Measurements from ENCODE around the gene GTPBP1.

GTPBP1 gene

GRCh38 chr22:38705235-38706100 is at the start of gene GTPBP1:
Gene GTPBP1, plus strand, starts transcription at chr22:38705944. Its CDS starts 12 bp downstream, at chr22:38705956.
- DNase-seq (ENCODE audit: low read depth) = peak; percentile 100

GRCh38 chr22:38656256-38657044 is 49.3 kb upstream of the GTPBP1 start, which contains the start of the genes CBY1 and FAM227A:
Gene CBY1, plus strand, starts transcription at chr22:38656638. Its CDS starts 11,417 bp downstream, at chr22:38668055.
Gene FAM227A, minus strand, starts transcription at chr22:38656392. Its CDS starts 6,224 bp downstream, at chr22:38650168.
- DNase-seq (ENCODE audit: low read depth) = peak; percentile 60

- DNase-seq (ENCODE audit: low read depth) = no peak
Measured at GRCh38 chr22:38657045-38657909, 48.5 kb upstream of the GTPBP1 start.

GRCh38 chr22:38674888-38675287 is 30.9 kb upstream of the GTPBP1 start:
- DNase-seq (ENCODE audit: low read depth) = no peak

- DNase-seq (ENCODE audit: low read depth) = no peak
Measured at GRCh38 chr22:38675833-38676232, 29.9 kb upstream of the GTPBP1 start.

- peak; percentile 68 for DNase-seq (ENCODE audit: low read depth)
Measured at GRCh38 chr22:38681582-38682335, 24.0 kb upstream of the GTPBP1 start, which contains the start of gene TOMM22. Gene TOMM22, plus strand, starts transcription at chr22:38681957. Its CDS starts 22 bp downstream, at chr22:38681979.

- no peak for DNase-seq (ENCODE audit: low read depth)
Measured at GRCh38 chr22:38684895-38685294, 20.8 kb upstream of the GTPBP1 start.

- no peak for DNase-seq (ENCODE audit: low read depth)
Measured at GRCh38 chr22:38685761-38686160, 20.0 kb upstream of the GTPBP1 start.

GRCh38 chr22:38689651-38690050 is 16.1 kb upstream of the GTPBP1 start:
- no peak for DNase-seq (ENCODE audit: low read depth)

- DNase-seq (ENCODE audit: low read depth) = no peak
Measured at GRCh38 chr22:38694049-38694448, 11.7 kb upstream of the GTPBP1 start.

- DNase-seq (ENCODE audit: low read depth) = no peak
Measured at GRCh38 chr22:38694940-38695339, 10.8 kb upstream of the GTPBP1 start.

- DNase-seq (ENCODE audit: low read depth) = peak; percentile 72
Measured at GRCh38 chr22:38696606-38697424, 8.9 kb upstream of the GTPBP1 start.

GRCh38 chr22:38697425-38698089 is 8.2 kb upstream of the GTPBP1 start:
- no peak for DNase-seq (ENCODE audit: low read depth)

- DNase-seq (ENCODE audit: low read depth) = no peak
Measured at GRCh38 chr22:38698407-38699094, 7.2 kb upstream of the GTPBP1 start.

- no peak for DNase-seq (ENCODE audit: low read depth)
Measured at GRCh38 chr22:38699143-38699542, 6.6 kb upstream of the GTPBP1 start.

- DNase-seq (ENCODE audit: low read depth) = no peak
Measured at GRCh38 chr22:38699784-38700183, 6.0 kb upstream of the GTPBP1 start.

GRCh38 chr22:38700270-38700788 is 5.4 kb upstream of the GTPBP1 start:
- no peak for DNase-seq (ENCODE audit: low read depth)

GRCh38 chr22:38700789-38701628 is 4.7 kb upstream of the GTPBP1 start, which contains the start of gene JOSD1:
Gene JOSD1, minus strand, starts transcription at chr22:38700943. Its CDS starts 956 bp downstream, at chr22:38699987.
- DNase-seq (ENCODE audit: low read depth) = peak; percentile 82

Measured in fibroblast of the conjunctiva (primary cell).